Kidney epithelial cell (primary cell): ENCODE data around the gene AMBRA1. TPM values are rescaled to one million over a fixed set of nuclear protein-coding genes. Genes with fewer than 3 reads are reported as not detected.
"Not testable (repeated sequence)": the region's sequence is repeated elsewhere in the genome, so short reads cannot be mapped to it uniquely, and the experiment has no call there.

ENCODE experiments used
- DNase-seq: peaks from one replicate; pipeline ENCODE4 v3.0.0-alpha.2; 2010; ENCODE audit warnings: low read depth
- H3K27me3 ChIP-seq: 2 replicates; pipeline ENCODE4 v1.6.0; 2011; ENCODE audit warnings: low read length; ENCODE audit not compliant: control insufficient read depth, insufficient read depth
- H3K36me3 ChIP-seq: 2 replicates; pipeline ENCODE4 v1.5.1; 2011; ENCODE audit warnings: low read length; ENCODE audit not compliant: control insufficient read depth, insufficient read depth
- H3K4me3 ChIP-seq: 2 replicates; pipeline ENCODE4 v1.5.1; 2011; ENCODE audit warnings: low read depth, mild to moderate bottlenecking, control low read depth, low read length
- CTCF ChIP-seq: IDR thresholded peaks from 2 replicates; pipeline ENCODE4 v1.5.1; 2011; ENCODE audit warnings: mild to moderate bottlenecking, moderate library complexity, low read length, control low read depth, inconsistent platforms; ENCODE audit not compliant: insufficient read depth, poor library complexity, severe bottlenecking
- total RNA-seq: library from RNA; depleted of rRNA; stranded (reverse); fragments of >200 nt; gene quantifications from 2 replicates; pipeline ENCODE4 v1.2.3, GENCODE V29; 2015

Gene AMBRA1
- total RNA-seq, 1 donor from 2014 or later: 23.1 TPM

- DNase-seq: no peak
- TF ChIP-seq CTCF: no peak
- no peak overlapping the region for H3K4me3 ChIP-seq
- H3K27me3 ChIP-seq: no peaks in the 10 kb centered on the region
- H3K36me3 ChIP-seq: no peaks in the 10 kb centered on the region
Observed at GRCh38 chr11:46376258-46377050, 217.4 kb downstream of the AMBRA1 start.

- no peak for TF ChIP-seq CTCF
- H3K4me3 ChIP-seq: no peak overlapping the region
- DNase-seq: no peak
- H3K27me3 ChIP-seq: no peaks in the 10 kb centered on the region
- H3K36me3 ChIP-seq: no peaks in the 10 kb centered on the region
Observed at GRCh38 chr11:46375392-46376101, 218.3 kb downstream of the AMBRA1 start.

GRCh38 chr11:46374815-46375214, 219.0 kb downstream of the AMBRA1 start:
- no peak for TF ChIP-seq CTCF
- DNase-seq: no peak
- Histone ChIP-seq H3K27me3 (no peaks in the 10 kb centered on the region), H3K4me3 (no peak overlapping the region), H3K36me3 (no peaks in the 10 kb centered on the region)

GRCh38 chr11:46373787-46374740, 219.8 kb downstream of the AMBRA1 start:
- Histone ChIP-seq H3K4me3 (no peak overlapping the region), H3K36me3 (peaks cover 1% of the 10 kb centered on the region), H3K27me3 (no peaks in the 10 kb centered on the region)
- no peak for TF ChIP-seq CTCF
- no peak for DNase-seq

GRCh38 chr11:46372501-46372900, 221.3 kb downstream of the AMBRA1 start:
- not testable (repeated sequence) for H3K36me3 ChIP-seq, H3K27me3 ChIP-seq, H3K4me3 ChIP-seq, DNase-seq

GRCh38 chr11:46372086-46372485, 221.7 kb downstream of the AMBRA1 start:
- peaks cover 1% of the 10 kb centered on the region for H3K36me3 ChIP-seq
- no peak for DNase-seq
- no peak overlapping the region for H3K4me3 ChIP-seq
- no peak for TF ChIP-seq CTCF
- H3K27me3 ChIP-seq: no peaks in the 10 kb centered on the region

- H3K27me3 ChIP-seq, H3K36me3 ChIP-seq, H3K4me3 ChIP-seq, DNase-seq: not testable (repeated sequence)
Observed at GRCh38 chr11:46371262-46371661, 222.6 kb downstream of the AMBRA1 start.
